Osteoblast (primary cell): ENCODE data around the gene CLPTM1L. TPM values are rescaled to one million over a fixed set of nuclear protein-coding genes. Genes with fewer than 3 reads are reported as not detected.
"Not testable (repeated sequence)": the region's sequence is repeated elsewhere in the genome, so short reads cannot be mapped to it uniquely, and the experiment has no call there.

ENCODE experiments used
- DNase-seq: peaks from one replicate; pipeline ENCODE4 v3.0.0; 2011; ENCODE audit warnings: low spot score, mixed read lengths; ENCODE audit not compliant: insufficient read length; ENCODE audit errors: missing footprints
- H2AFZ ChIP-seq: 2 replicates; pipeline ENCODE4 v1.6.0; 2011; ENCODE audit warnings: mild to moderate bottlenecking, low read length
- H3K27ac ChIP-seq: 2 replicates; pipeline ENCODE4 v1.5.1; 2011; ENCODE audit warnings: mild to moderate bottlenecking, low read depth, low read length, moderate library complexity
- H3K27me3 ChIP-seq: 2 replicates; pipeline ENCODE4 v1.6.0; 2012; ENCODE audit warnings: mild to moderate bottlenecking, control low read depth, inconsistent platforms, low read length, moderate library complexity; ENCODE audit not compliant: insufficient read depth
- H3K36me3 ChIP-seq: 2 replicates; pipeline ENCODE4 v1.5.1; 2011; ENCODE audit warnings: mild to moderate bottlenecking, low read length, control low read depth, moderate library complexity; ENCODE audit not compliant: insufficient read depth
- H3K4me1 ChIP-seq: 2 replicates; pipeline ENCODE4 v1.5.1; 2011; ENCODE audit warnings: mild to moderate bottlenecking, low read length, control low read depth, moderate library complexity; ENCODE audit not compliant: insufficient read depth
- H3K4me2 ChIP-seq: 2 replicates; pipeline ENCODE4 v1.6.0; 2011; ENCODE audit warnings: mild to moderate bottlenecking, low read length; ENCODE audit not compliant: insufficient read depth
- H3K4me3 ChIP-seq: fragments of 200-600 bp; sonication (generic); 3 replicates; pipeline ENCODE4 v1.5.1; 2012; ENCODE audit warnings: mild to moderate bottlenecking, low read length, inconsistent platforms; ENCODE audit not compliant: insufficient read depth
- H3K79me2 ChIP-seq: 2 replicates; pipeline ENCODE4 v1.6.0; 2012; ENCODE audit warnings: mild to moderate bottlenecking, low read length, control low read depth, inconsistent platforms; ENCODE audit not compliant: insufficient read depth
- H3K9me3 ChIP-seq: 2 replicates; pipeline ENCODE4 v1.5.1; 2011; ENCODE audit warnings: low read depth, low read length, control low read depth
- H4K20me1 ChIP-seq: 2 replicates; pipeline ENCODE4 v1.6.0; 2012; ENCODE audit warnings: mild to moderate bottlenecking, low read length, control low read depth; ENCODE audit not compliant: insufficient read depth
- CTCF ChIP-seq: IDR thresholded peaks from 2 replicates; pipeline ENCODE4 v1.5.1; 2011; ENCODE audit warnings: mild to moderate bottlenecking, low read depth, low read length, moderate library complexity; ENCODE audit errors: extremely low read depth
- total RNA-seq: library from RNA; depleted of rRNA; stranded (reverse); fragments of >200 nt; gene quantifications from 2 replicates; pipeline ENCODE4 v1.2.3, GENCODE V29; 2012

CLPTM1L gene
- total RNA-seq, 1 donor: 139 TPM

- Histone ChIP-seq H3K9me3 (no peaks in the 10 kb centered on the region), H3K4me2 (no peak overlapping the region), H4K20me1 (peaks cover 16% of the 10 kb centered on the region), H3K27me3 (no peaks in the 10 kb centered on the region), H3K4me1 (peaks cover 16% of the 10 kb centered on the region), H2AFZ (no peak overlapping the region), H3K27ac (no peak overlapping the region), H3K79me2 (peaks cover 33% of the 10 kb centered on the region), H3K36me3 (peaks cover 49% of the 10 kb centered on the region), H3K4me3 (no peak overlapping the region)
- no peak for TF ChIP-seq CTCF
- DNase-seq: peak; percentile 53
Measured at GRCh38 chr5:1342268-1342667, 2.6 kb downstream of the CLPTM1L start.

- TF ChIP-seq CTCF: no peak
- H3K9me3 ChIP-seq: no peaks in the 10 kb centered on the region
- peaks cover 16% of the 10 kb centered on the region for H3K4me1 ChIP-seq
- H2AFZ ChIP-seq: no peak overlapping the region
- no peak overlapping the region for H3K4me3 ChIP-seq
- H4K20me1 ChIP-seq: peaks cover 16% of the 10 kb centered on the region
- no peak overlapping the region for H3K4me2 ChIP-seq
- peaks cover 33% of the 10 kb centered on the region for H3K79me2 ChIP-seq
- peaks cover 50% of the 10 kb centered on the region for H3K36me3 ChIP-seq
- H3K27me3 ChIP-seq: no peaks in the 10 kb centered on the region
- H3K27ac ChIP-seq: no peak overlapping the region
- no peak for DNase-seq
Measured at GRCh38 chr5:1341863-1342262, 3.0 kb downstream of the CLPTM1L start.

- not testable (repeated sequence) for H2AFZ ChIP-seq, H3K4me3 ChIP-seq, H3K9me3 ChIP-seq, H3K27me3 ChIP-seq, H3K4me1 ChIP-seq, H3K4me2 ChIP-seq, H3K27ac ChIP-seq
- Histone ChIP-seq H3K79me2 (peaks cover 25% of the 10 kb centered on the region), H4K20me1 (peaks cover 16% of the 10 kb centered on the region), H3K36me3 (peaks cover 51% of the 10 kb centered on the region)
- peak; percentile 77 for DNase-seq
Measured at GRCh38 chr5:1339818-1340210, 5.1 kb downstream of the CLPTM1L start.

- Histone ChIP-seq H3K79me2 (peaks cover 21% of the 10 kb centered on the region), H4K20me1 (peaks cover 16% of the 10 kb centered on the region), H3K36me3 (peaks cover 55% of the 10 kb centered on the region)
- not testable (repeated sequence) for DNase-seq, H3K27ac ChIP-seq, H3K4me2 ChIP-seq, H3K9me3 ChIP-seq, H3K27me3 ChIP-seq, H2AFZ ChIP-seq, H3K4me1 ChIP-seq, H3K4me3 ChIP-seq
Measured at GRCh38 chr5:1339139-1339817, 5.6 kb downstream of the CLPTM1L start.

GRCh38 chr5:1338506-1339070 lies 6.3 kb downstream of the CLPTM1L start:
- Histone ChIP-seq H3K27me3 (no peaks in the 10 kb centered on the region), H3K9me3 (no peaks in the 10 kb centered on the region), H3K4me1 (peaks cover 1% of the 10 kb centered on the region), H3K79me2 (peaks cover 15% of the 10 kb centered on the region), H3K36me3 (peaks cover 61% of the 10 kb centered on the region), H2AFZ (no peak overlapping the region), H3K27ac (no peak overlapping the region), H3K4me2 (no peak overlapping the region), H4K20me1 (peaks cover 10% of the 10 kb centered on the region), H3K4me3 (no peak overlapping the region)
- DNase-seq: no peak
- TF ChIP-seq CTCF: no peak
